Liver (tissue), 9 donors: ENCODE results near the gene PTPN4. TPM values are rescaled to one million over a fixed set of nuclear protein-coding genes. Genes with fewer than 3 reads are reported as not detected.
"Not testable (repeated sequence)": the region's sequence is repeated elsewhere in the genome, so short reads cannot be mapped to it uniquely, and the experiment has no call there.

Experiments used
- DNase-seq: peaks from one replicate; pipeline ENCODE4 v3.0.0-alpha.2; 2017; ENCODE audit warnings: low spot score
- H3K27ac ChIP-seq, 2 donors: one replicate each; pipeline ENCODE4 v1.7.0; 2013; ENCODE audit warnings: inconsistent platforms in 2 of 2, low read length in 2 of 2, control low read depth in 1 of 2, low read depth in 1 of 2, mild to moderate bottlenecking in 1 of 2
- H3K27me3 ChIP-seq, 4 donors: one replicate each; pipeline versions ENCODE4 v1.6.1 to v1.7.0; 2013; ENCODE audit warnings: low read length in 3 of 4, inconsistent platforms in 1 of 4, mild to moderate bottlenecking in 1 of 4, moderate library complexity in 1 of 4; ENCODE audit not compliant: control insufficient read depth in 4 of 4, insufficient read depth in 4 of 4
- H3K36me3 ChIP-seq, 4 donors: one replicate each; pipeline versions ENCODE4 v1.6.1 to v1.7.0; 2013; ENCODE audit warnings: low read length in 3 of 4, mild to moderate bottlenecking in 3 of 4, low read depth in 1 of 4, moderate library complexity in 1 of 4; ENCODE audit not compliant: control insufficient read depth in 4 of 4, insufficient read depth in 3 of 4
- H3K4me1 ChIP-seq, 4 donors: one replicate each; pipeline versions ENCODE4 v1.6.1 to v1.7.0; 2013; ENCODE audit warnings: low read length in 3 of 4, mild to moderate bottlenecking in 3 of 4, moderate library complexity in 1 of 4; ENCODE audit not compliant: control insufficient read depth in 4 of 4, insufficient read depth in 4 of 4
- H3K4me3 ChIP-seq, 3 donors: one replicate each; pipeline versions ENCODE4 v1.6.1 to v1.7.0; 2013; ENCODE audit warnings: low read length in 3 of 3, control low read depth in 1 of 3, low read depth in 1 of 3, mild to moderate bottlenecking in 1 of 3
- H3K9ac ChIP-seq, 2 donors: one replicate each; pipeline ENCODE4 v1.7.0; 2013; ENCODE audit warnings: low read length in 2 of 2, mild to moderate bottlenecking in 2 of 2, moderate library complexity in 2 of 2, control low read depth in 1 of 2, low read depth in 1 of 2
- H3K9me3 ChIP-seq, 4 donors: one replicate each; pipeline versions ENCODE4 v1.6.1 to v1.7.0; 2013; ENCODE audit warnings: low read length in 3 of 4; ENCODE audit not compliant: control insufficient read depth in 4 of 4
- ATF3 ChIP-seq: IDR thresholded peaks from 2 replicates; pipeline ENCODE4 v1.6.1; 2016; ENCODE audit warnings: antibody characterized with exemption
- CTCF ChIP-seq: fragments of 150-350 bp; IDR thresholded peaks from 2 replicates; pipeline ENCODE4 v1.5.1; 2017; ENCODE audit warnings: improper control_type of control experiment, low read depth, low read length; ENCODE audit not compliant: missing input control
- EGR1 ChIP-seq, 2 donors: IDR thresholded peaks; 2 replicates each; pipeline ENCODE4 v1.6.1; 2016 to 2018; ENCODE audit warnings: antibody characterized with exemption in 2 of 2, low read depth in 2 of 2
- FOXA1 ChIP-seq: IDR thresholded peaks from 2 replicates; pipeline ENCODE4 v1.6.1; 2016; ENCODE audit warnings: antibody characterized with exemption
- FOXA2 ChIP-seq: IDR thresholded peaks from 2 replicates; pipeline ENCODE4 v1.6.1; 2016; ENCODE audit warnings: antibody characterized with exemption
- GABPA ChIP-seq, 2 donors: IDR thresholded peaks in 1 of 2; conservative IDR thresholded peaks in 1 of 2; 2 replicates each; pipeline ENCODE4 v1.6.1; 2016; ENCODE audit warnings: antibody characterized with exemption in 2 of 2, mild to moderate bottlenecking in 1 of 2, moderate library complexity in 1 of 2
- HNF4A ChIP-seq, 2 donors: conservative IDR thresholded peaks; 2 replicates each; pipeline ENCODE4 v1.6.1; 2016; ENCODE audit warnings: antibody characterized with exemption in 2 of 2, mild to moderate bottlenecking in 2 of 2
- HNF4G ChIP-seq: IDR thresholded peaks from 2 replicates; pipeline ENCODE4 v1.6.1; 2016; ENCODE audit warnings: antibody characterized with exemption
- JUND ChIP-seq, 2 donors: IDR thresholded peaks; 2 replicates each; pipeline ENCODE4 v1.6.1; 2016; ENCODE audit warnings: antibody characterized with exemption in 2 of 2
- MAX ChIP-seq: IDR thresholded peaks from 2 replicates; pipeline ENCODE4 v1.6.1; 2016; ENCODE audit warnings: antibody characterized with exemption
- NR2F2 ChIP-seq: IDR thresholded peaks from 2 replicates; pipeline ENCODE4 v1.6.1; 2016; ENCODE audit warnings: antibody characterized with exemption
- RAD21 ChIP-seq, 2 donors: IDR thresholded peaks; 2 replicates each; pipeline ENCODE4 v1.6.1; 2016; ENCODE audit warnings: antibody characterized with exemption in 2 of 2, mild to moderate bottlenecking in 2 of 2
- REST ChIP-seq: IDR thresholded peaks from 2 replicates; pipeline ENCODE4 v1.6.1; 2016; ENCODE audit warnings: antibody characterized with exemption, mild to moderate bottlenecking
- RXRA ChIP-seq, 2 donors: IDR thresholded peaks; 2 replicates each; pipeline ENCODE4 v1.6.1; 2017 to 2018; ENCODE audit warnings: antibody characterized with exemption in 2 of 2, mild to moderate bottlenecking in 1 of 2
- SP1 ChIP-seq: IDR thresholded peaks from 2 replicates; pipeline ENCODE4 v1.6.1; 2018; ENCODE audit warnings: antibody characterized with exemption, mild to moderate bottlenecking
- TAF1 ChIP-seq: conservative IDR thresholded peaks from 2 replicates; pipeline ENCODE4 v1.6.1; 2016; ENCODE audit warnings: antibody characterized with exemption, mild to moderate bottlenecking
- YY1 ChIP-seq: IDR thresholded peaks from 2 replicates; pipeline ENCODE4 v1.6.1; 2016; ENCODE audit warnings: antibody characterized with exemption, mild to moderate bottlenecking
- WGBS: extraction: QIAGEN DNeasy Blood & Tissue Kit; methylation state at CpG from one replicate; pipeline ENCODE4 v1.1.7; 2013; 5-methylcytosine and 5-hydroxymethylcytosine counted together
- polyA plus RNA-seq, 2 donors: library from polyadenylated mRNA; stranded (reverse) in 1 of 2; unstranded in 1 of 2; fragments of 200-250 nt in 1 of 2; fragments of >200 nt in 1 of 2; fragmentation: Nextera tagmentation in 1 of 2; extraction: Ambion mirVana in 1 of 2; gene quantifications; one replicate each; pipeline versions ENCODE4 v1.2.1 to v1.2.3, GENCODE V29; 2013 to 2015
- total RNA-seq, 2 donors: library from RNA; depleted of rRNA; stranded (reverse); fragments of >200 nt; gene quantifications; one replicate each; pipeline ENCODE4 v1.2.3, GENCODE V29; 2014
- donor health status: healthy.
- donor health status: healthy.
- donor health status: healthy.
- donor health status: healthy.
- donor health status: healthy.

The PTPN4 gene
- total and polyA plus RNA-seq, 4 donors, result 4.2 to 34.6 (median 9.5) TPM

- TF ChIP-seq ATF3 (no peak), SP1 (no peak)
Measured at GRCh38 chr2:120017201-120017600, 257.5 kb downstream of the PTPN4 start (continued).

DNA sequence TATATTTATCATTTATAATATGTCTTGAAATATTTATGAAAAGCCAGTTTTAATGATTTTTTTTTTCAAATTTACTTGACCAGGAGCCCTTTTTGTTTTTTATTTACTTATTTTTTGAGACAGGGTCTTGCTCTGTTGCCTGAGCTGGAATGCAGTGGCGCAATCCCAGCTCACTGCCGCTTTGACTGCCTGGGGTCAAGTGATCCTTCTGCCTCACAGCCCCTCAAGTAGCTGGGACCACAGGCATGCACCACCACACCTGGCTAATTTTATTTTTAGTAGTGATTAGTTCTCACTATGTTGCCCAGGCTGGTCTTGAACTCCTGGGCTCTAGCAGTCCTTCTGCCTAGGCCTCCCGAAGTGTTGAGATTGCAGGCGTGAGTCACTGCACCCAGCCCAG lies 258.8 kb downstream of the PTPN4 start:
- H3K27ac ChIP-seq, result no peak overlapping the region
- DNase-seq, result no peak
- TF ChIP-seq RXRA (IDR thresholded peaks at IDR 0.05) (no peak), CTCF (no peak), HNF4A (conservative IDR thresholded peaks at IDR 0.05) (no peak)

DNA sequence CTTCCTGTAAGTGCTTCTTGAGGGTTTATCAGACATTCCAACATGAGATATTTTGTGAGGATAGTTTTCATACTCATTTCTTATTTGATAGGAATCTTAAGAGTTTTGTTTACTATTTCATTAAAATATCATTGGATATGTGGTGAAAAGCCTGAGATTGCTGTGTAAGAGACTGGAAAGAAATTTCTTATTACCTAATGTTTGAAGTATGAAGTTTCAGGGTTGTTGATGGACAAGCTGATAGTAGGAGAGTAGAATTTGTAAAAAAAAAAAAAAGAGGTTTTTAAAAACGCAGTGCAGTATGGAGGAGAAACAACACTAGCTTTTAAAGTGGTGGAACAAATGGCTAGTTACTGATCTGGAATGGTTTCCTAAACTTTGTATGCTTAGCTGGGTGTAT lies 260.8 kb downstream of the PTPN4 start:
- H3K9ac ChIP-seq, result no peak overlapping the region
- no peak overlapping the region for H3K27ac ChIP-seq
- TF ChIP-seq FOXA1, result no peak
- TF ChIP-seq EGR1 (IDR thresholded peaks at IDR 0.05; ENCODE audit: low read depth in 2 of 2), result no peak
- no peak for TF ChIP-seq GABPA (IDR thresholded peaks at IDR 0.05 in 1 of 2, conservative IDR thresholded peaks at IDR 0.05 in 1 of 2)
- no peak for TF ChIP-seq HNF4G
- no peak for TF ChIP-seq YY1
- no peak for TF ChIP-seq REST
- TF ChIP-seq JUND (IDR thresholded peaks at IDR 0.05), result no peak
- no peak for TF ChIP-seq NR2F2
- TF ChIP-seq SP1, result no peak
- no peak for TF ChIP-seq CTCF
- TF ChIP-seq MAX, result no peak
- TF ChIP-seq RAD21 (IDR thresholded peaks at IDR 0.05), result no peak
- no peak for TF ChIP-seq TAF1
- TF ChIP-seq RXRA (IDR thresholded peaks at IDR 0.05), result no peak
- no peak for TF ChIP-seq FOXA2
- no peaks in the 10 kb centered on the region for H3K9me3 ChIP-seq
- no peak for DNase-seq
- peaks cover 0 to 2% (median 0%) of the 10 kb centered on the region in 4 donors for H3K36me3 ChIP-seq
- H3K4me1 ChIP-seq, result peaks cover 0 to 15% (median 9%) of the 10 kb centered on the region in 4 donors
- H3K27me3 ChIP-seq, result no peaks in the 10 kb centered on the region
- no peak overlapping the region for H3K4me3 ChIP-seq
- 94% methylated on average over 1 of the region's 1 CpG for WGBS

More for the DNA sequence above, 258.8 kb downstream of the PTPN4 start:
- peaks cover 0 to 2% (median 0%) of the 10 kb centered on the region in 4 donors for H3K36me3 ChIP-seq
- no peak overlapping the region for H3K9ac ChIP-seq
- 84% methylated on average over 4 of the region's 4 CpGs for WGBS
- H3K4me3 ChIP-seq, result no peak overlapping the region
- no peaks in the 10 kb centered on the region for H3K27me3 ChIP-seq
- H3K9me3 ChIP-seq, result no peaks in the 10 kb centered on the region
- H3K4me1 ChIP-seq, result peaks cover 4 to 24% (median 15%) of the 10 kb centered on the region in 4 donors

- H3K36me3 ChIP-seq, H3K27ac ChIP-seq, H3K9ac ChIP-seq, H3K9me3 ChIP-seq, H3K4me3 ChIP-seq, DNase-seq, H3K27me3 ChIP-seq, H3K4me1 ChIP-seq: not testable (repeated sequence)
- WGBS, result 98% methylated on average over 1 of the region's 1 CpG
Measured at GRCh38 chr2:120022505-120022904, 262.8 kb downstream of the PTPN4 start.
